Epithelial cell of proximal tubule (primary cell): ENCODE data around the gene B4GALT3. TPM values are rescaled to one million over a fixed set of nuclear protein-coding genes. Genes with fewer than 3 reads are reported as not detected.

ENCODE experiments used
- DNase-seq: peaks from one replicate; pipeline ENCODE4 v3.0.0-alpha.2; 2011; ENCODE audit warnings: low read depth
- H3K4me3 ChIP-seq: 2 replicates; pipeline ENCODE4 v1.5.1; 2011; ENCODE audit warnings: low read depth, mild to moderate bottlenecking, low read length
- total RNA-seq: library from RNA; depleted of rRNA; stranded (reverse); fragments of >200 nt; gene quantifications from 2 replicates; pipeline ENCODE4 v1.2.3, GENCODE V29; 2015
- TF ChIP-seq, protein P1 (sequence below): conservative IDR thresholded peaks from 2 replicates; pipeline ENCODE4 v1.5.1; 2012; ENCODE audit warnings: low read depth, mild to moderate bottlenecking, low read length

Gene B4GALT3
- total RNA-seq, 1 donor from 2014 or later, result 46.2 TPM

DNA sequence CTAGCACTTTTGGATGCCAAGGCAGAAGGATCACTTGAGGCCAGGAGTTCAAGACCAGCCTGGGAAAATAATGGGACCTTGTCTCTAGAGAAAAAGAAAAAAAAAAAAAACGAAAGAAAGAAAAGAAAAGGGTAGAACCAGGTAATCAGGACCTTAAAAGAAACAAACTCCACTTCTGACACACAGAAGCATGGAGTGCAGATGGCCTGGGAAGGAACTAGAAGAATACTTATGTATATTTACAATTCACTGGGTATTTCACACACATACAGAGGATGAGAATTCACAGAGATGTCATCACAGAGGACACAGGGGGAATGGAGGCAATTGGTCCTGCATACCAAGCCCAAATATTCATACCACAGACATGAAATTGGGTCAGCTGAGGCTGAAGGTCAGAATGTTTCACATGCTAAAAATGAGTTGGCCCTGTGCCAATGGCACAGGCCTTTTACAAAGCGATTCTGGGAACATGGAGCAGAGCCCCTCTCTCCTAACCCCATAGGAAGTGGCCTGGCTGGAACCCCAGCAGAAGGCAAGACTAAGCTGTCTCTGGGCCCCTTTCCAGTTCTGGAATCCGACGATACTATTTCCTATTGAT is 4.4 kb downstream of the B4GALT3 start:
- no peak overlapping the region for H3K4me3 ChIP-seq
- TF ChIP-seq, protein P1, sequence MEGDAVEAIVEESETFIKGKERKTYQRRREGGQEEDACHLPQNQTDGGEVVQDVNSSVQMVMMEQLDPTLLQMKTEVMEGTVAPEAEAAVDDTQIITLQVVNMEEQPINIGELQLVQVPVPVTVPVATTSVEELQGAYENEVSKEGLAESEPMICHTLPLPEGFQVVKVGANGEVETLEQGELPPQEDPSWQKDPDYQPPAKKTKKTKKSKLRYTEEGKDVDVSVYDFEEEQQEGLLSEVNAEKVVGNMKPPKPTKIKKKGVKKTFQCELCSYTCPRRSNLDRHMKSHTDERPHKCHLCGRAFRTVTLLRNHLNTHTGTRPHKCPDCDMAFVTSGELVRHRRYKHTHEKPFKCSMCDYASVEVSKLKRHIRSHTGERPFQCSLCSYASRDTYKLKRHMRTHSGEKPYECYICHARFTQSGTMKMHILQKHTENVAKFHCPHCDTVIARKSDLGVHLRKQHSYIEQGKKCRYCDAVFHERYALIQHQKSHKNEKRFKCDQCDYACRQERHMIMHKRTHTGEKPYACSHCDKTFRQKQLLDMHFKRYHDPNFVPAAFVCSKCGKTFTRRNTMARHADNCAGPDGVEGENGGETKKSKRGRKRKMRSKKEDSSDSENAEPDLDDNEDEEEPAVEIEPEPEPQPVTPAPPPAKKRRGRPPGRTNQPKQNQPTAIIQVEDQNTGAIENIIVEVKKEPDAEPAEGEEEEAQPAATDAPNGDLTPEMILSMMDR, result no peak
- DNase-seq, result no peak

DNA sequence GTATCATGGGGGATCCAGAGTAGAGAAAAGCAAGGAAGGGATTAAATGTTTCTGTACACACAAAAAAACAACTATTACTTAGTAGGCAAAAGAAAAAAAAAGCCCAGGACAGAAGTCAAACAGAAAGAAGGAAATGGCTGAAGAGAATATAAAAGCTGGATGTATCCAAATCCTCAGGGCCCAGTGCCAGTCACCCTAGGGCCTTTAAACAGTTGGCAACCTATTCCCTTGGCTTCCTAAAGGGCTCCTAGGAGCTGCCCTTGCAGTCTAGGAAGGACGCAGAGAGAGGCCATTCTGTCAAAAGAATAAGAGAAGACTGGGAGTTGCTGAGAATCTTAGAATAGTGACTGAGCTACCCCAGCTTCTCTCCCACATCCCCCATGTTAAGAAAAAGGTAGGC is 5.0 kb downstream of the B4GALT3 start:
- no peak overlapping the region for H3K4me3 ChIP-seq
- TF ChIP-seq, protein P1, result no peak

DNA sequence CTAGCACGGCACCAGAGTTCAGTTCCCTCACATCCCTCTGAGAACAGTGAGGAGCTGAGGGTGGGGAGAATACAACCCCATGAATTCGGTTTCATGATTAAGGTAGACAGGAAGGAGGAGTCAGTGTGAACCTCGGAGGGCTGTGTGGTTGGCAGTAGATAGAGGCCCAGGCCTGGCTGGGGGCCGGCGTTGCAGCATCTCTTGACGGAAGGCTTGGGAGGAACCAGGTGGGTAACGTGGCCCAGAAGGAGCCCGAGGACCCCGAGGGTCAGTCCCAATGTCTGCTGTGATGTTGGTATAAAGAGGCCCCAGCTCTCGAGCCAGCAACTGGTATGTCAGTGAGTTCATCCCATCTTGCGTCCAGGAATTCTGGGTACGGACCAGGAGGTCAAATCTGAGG is 5.6 kb downstream of the B4GALT3 start:
- TF ChIP-seq, protein P1, result no peak
- no peak overlapping the region for H3K4me3 ChIP-seq
- no peak for DNase-seq

More for the DNA sequence above, 5.0 kb downstream of the B4GALT3 start:
- DNase-seq, result no peak

DNA sequence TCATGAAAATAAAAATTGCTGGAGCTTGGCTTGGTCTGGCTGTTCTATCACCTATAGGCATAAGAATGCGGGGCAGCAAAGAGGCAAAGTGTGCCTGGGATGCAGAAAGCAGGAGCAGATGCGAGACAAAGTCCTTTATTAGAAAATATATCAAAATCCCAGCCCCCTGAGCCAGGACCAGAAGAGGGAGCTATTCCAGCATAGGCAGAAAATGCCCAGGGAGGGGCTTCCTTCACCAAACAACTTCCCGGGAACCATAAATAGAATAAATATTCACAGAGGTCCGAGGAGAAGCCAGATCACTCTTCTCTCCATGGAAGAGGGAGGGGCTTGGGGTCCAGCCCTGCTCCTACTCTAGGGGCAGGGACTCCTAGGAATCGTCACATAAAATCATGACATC is 6.1 kb downstream of the B4GALT3 start:
- TF ChIP-seq, protein P1, result peak; percentile 39
- no peak overlapping the region for H3K4me3 ChIP-seq
- no peak for DNase-seq

DNA sequence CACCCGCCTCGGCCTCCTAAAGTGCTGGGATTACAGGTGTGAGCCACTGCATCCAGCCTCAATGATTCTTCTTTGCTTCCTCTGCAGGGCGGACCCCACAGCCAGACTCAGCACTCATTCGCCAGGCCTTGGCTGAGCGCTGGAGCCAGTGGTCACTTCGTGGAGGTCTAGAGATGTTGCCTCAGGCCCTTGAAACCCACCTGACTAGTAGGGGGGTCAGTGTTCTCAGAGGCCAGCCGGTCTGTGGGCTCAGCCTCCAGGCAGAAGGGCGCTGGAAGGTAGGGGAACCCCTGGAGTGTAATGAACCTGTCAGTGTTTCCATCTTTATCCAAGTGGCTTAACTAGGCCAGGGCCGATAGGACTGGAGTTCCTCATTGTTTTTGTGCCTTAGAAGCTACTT is 8.4 kb downstream of the B4GALT3 start:
- DNase-seq, result no peak
- H3K4me3 ChIP-seq, result no peak overlapping the region
- TF ChIP-seq, protein P1, result no peak

DNA sequence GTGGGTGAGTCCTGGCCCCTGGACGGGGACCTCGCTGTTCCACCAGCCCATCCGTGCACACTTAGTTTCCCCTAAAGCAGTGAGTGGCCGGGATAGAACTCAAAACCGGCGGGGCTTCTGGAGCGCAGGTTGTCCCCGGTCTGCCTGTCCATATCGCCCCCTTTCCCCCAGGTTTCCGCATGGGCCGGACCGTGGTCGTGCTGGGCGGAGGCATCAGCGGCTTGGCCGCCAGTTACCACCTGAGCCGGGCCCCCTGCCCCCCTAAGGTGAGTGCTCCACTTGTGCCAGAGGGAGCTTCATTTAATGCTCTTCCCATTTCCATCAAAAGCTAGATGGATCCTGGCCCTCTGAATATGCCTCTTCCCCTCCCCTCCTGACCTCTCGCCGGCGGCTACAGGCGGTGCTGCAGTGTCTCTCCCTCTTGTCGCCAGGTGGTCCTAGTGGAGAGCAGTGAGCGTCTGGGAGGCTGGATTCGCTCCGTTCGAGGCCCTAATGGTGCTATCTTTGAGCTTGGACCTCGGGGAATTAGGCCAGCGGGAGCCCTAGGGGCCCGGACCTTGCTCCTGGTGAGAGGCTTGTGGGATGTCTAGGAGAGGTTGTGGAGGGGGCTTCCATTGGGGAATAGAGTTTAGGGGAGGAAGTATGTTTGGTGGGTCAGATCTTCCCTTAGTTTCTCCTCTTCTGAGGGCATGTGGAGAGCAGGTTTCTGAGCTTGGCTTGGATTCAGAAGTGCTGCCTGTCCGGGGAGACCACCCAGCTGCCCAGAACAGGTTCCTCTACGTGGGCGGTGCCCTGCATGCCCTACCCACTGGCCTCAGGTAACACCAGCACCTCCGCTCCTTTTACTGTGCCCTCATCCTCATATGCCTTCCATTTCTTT is 10.4 kb downstream of the B4GALT3 start:
- TF ChIP-seq, protein P1, result no peak
- DNase-seq, result no peak
- H3K4me3 ChIP-seq, result peak overlapping the region; percentile 74
